Measurements from ENCODE around the gene VWF.

The VWF gene

DNA sequence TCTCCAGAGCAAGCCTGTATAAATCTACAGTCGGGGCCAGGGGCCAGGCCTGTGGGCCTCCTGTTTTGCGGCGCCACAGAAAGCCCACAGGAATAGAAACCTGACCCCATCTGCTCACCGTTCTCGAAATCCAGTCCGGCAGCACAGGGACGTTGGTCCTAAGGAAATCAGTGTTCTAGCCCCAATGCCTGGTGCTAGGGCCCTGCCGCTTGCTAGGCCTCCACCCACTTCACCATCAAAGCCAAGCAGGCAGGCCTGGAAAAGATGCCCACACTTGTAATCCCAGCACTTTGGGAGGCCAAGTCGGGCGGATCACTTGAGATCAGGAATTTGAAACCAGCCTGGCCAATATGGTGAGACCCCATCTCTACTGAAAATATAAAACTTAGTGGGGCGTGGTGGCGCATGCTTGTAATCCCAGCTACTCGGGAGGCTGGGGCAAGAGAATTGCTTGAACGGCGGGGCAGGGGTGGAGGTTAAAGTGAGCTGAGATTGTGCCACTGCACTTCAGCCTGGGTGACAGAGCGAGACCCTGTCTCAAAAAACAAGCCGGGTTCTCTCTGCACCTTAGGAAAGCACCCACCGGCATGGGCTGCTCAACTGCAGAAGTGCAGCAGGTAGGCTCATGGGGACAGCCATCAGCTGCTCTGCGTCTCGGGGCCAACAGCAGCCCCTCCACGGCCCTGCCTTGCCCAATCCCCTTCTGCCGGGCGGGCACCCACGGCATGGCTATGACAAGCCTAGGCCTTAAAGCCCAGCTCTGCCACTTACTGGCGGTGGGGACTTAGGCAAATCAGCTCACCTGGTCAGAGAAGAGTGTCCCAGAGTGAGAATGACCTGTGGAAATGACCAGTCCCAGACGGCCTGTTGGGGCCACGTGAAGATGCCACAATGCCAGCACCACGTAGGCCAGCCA lies 47.4 kb downstream of the VWF start:
- no peak for DNase-seq (ENCODE audit: low spot score)

DNA sequence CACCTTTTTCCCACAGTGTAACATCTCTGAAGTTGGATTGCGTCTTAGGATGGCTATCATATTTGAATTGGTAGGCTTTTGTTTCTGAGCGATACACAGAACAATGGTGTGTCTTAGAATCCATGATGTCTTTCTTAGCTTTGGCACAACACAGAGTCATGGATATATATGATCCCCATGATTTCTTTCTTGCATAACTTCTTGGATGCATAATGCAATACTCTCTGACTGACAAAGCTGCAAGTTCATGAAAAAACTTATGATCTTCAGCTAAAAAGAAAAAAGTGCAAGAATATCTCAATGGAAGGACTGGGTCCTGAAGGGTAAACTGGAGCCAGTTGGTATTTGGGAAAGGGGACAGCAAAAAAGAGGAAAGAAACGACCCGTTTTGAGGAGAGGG lies 48.1 kb downstream of the VWF start:
- no peak for DNase-seq (ENCODE audit: low spot score)

DNA sequence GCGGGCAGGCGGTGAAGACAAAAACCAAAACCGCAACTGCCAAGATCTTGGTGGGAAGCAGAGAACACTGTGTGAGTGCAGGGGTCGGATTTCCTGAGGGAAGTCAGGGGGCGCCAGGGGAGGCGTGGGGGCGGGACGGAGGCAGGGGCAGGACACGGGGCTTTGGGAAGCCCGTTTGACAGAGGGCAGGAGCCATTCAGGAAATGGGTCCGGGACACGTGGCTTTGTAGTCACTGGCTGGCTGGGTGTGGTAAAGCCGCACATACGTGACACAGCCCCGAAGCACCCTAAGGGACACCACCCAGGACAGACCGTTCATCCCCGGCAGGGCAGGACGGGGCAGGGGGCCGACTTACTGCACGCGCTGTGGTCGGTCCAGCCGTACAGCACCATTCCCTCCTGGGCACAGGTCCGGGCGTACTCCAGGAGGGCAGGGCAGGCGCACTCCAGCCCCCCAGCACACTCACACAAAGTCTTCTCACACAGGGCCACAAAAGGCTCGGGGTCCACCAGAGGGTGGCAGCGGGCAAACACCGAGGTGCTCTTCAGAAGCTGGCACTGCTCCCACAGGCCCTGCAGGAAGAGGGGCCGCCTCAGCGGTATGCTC lies 49.4 kb downstream of the VWF start:
- DNase-seq (ENCODE audit: low spot score) = no peak

DNA sequence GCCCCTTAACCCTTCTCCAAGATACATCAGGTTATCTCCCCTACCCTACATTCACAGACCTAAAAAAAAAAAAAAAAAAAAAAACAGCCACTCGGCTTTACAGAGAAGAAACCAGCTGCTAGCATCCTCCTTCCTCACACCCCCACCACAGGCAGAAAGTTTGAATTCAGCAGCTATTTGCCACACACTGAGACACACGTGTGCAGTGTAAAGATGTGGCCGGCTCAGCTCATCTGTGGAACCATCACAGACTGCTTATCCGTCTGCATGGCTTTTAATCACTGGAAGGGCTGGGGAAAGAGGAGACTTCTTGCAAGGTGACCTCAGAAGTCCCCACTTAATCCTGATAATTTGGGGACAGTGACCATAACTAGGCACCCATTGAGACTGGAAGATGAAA lies 50.0 kb downstream of the VWF start:
- no peak for DNase-seq (ENCODE audit: low spot score)

DNA sequence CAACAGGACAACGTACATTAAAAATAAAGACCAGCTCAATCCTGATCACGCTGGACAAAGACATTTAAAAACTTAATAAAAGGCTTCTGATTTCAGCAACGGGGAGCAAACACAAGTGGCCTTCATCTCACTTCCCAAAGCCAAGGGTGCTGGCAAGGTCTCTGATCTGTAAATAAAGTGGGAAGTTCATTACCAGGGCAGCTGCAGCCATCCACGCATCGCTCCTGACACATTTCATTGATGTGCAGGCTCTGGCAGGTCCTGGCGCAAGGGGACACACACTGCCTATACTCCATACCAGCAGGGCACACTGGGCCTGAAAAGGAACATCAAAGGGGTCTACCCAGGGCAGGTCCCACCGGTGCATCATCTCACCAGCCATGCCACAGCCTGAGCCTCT lies 51.0 kb downstream of the VWF start:
- DNase-seq (ENCODE audit: low spot score) = no peak

DNA sequence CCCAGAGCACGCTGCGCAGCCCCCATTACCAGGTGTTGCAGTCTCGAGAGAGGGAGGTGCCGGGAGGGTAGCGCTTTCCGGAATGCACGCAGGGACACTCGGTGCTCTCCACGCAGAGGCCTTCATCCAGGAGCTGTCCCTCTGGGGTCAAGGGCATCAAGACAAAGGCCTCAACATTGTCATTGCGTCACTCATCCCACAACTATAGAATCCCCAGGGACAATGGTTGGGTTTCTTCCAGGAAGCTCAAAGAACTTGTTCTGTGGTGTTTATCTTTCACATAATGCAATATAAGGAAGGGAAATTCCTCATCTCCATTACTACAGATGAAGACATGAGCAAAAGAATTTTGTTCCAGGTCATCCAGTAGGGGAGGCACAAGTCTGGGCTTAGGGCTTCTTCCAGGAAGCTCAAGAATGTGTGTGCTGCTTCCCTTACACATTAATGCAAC lies 52.1 kb downstream of the VWF start:
- no peak for DNase-seq (ENCODE audit: low spot score)

DNA sequence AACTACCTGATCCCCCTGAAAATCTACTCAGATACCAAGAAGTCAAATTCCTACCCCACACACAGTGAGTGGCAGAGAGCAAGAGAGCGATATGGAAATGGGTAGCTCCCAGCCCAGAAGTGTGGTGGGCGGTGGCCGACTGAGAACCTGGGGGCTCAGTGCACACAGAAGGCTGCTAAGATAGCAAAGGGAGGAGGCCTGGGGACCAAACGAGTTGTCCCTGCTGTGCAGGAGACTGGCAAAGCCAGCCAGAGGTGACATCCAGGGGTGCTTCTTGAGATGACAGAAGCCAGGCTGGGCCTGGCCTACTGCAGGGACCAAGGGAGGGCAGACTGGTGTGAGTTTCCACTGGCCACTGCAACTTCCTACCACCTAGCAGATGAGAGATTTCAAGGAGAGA lies 52.9 kb downstream of the VWF start:
- DNase-seq (ENCODE audit: low spot score) = no peak

DNA sequence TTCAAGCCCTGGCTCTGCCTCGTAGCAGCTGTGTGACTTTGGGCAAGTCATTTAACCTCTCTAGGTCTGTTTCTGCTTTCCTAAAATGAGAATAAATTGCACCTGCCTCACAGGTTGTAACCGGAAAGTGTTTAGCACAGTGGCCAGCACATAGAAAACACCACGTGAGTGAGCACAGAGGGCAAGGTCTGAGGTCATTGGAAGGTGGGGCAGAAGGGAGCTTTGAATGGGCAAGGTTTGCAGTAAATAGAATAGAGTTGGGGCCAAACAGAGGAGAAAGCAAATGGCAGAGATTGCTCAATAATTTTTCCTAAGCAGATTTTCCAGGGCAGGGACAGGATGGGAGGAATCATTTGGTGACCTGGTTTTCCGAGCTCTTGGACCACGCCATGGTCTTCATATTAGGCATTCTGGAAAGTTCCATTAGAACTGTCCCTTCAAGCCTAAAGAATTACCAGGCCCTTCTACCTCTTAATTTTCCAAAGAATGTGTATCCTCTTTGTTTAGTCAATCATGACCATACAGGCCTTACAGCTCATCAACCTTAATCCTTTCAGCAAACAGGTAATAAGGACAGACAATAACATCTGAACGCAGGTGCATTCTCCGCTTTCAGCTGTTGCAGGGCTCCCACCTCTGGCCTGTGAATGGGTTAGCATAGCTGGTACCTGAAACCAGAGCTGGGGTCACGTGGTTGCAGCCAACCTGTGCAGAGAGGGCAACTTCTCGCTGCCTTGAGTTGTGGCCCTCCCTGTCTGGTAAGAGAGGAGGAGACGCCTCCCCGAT lies 53.8 kb downstream of the VWF start:
- DNase-seq (ENCODE audit: low spot score) = no peak

DNA sequence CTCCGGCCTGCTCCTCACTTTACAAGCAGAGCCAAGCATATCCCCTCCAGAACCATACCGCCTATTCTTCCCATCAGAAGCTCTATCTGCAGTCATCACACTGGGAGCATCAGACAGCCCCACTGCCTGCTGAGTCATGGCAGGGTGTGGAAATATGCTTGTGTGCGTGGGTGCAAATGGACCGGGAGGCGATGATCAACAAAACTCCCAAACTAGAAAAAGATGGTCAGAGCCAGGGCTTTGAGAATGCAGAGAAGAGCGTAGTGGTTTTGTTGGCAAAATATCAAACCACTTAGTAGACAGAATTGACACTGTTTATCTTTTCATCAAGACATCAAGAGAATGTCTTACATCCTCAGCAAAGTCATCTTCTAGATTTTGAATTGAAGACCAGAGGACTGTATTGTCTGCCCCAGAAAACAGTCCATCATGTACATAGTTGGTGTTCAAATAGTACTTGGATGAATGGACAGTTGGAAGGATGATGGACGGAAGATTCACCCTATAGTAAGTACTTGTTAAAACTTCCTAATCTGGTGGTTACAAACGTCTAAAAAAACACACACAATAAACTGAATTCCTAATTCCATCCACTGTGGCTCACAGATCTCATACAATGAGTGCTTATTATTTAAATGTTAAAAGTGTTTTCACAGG lies 54.9 kb downstream of the VWF start:
- no peak for DNase-seq (ENCODE audit: low spot score)

DNA sequence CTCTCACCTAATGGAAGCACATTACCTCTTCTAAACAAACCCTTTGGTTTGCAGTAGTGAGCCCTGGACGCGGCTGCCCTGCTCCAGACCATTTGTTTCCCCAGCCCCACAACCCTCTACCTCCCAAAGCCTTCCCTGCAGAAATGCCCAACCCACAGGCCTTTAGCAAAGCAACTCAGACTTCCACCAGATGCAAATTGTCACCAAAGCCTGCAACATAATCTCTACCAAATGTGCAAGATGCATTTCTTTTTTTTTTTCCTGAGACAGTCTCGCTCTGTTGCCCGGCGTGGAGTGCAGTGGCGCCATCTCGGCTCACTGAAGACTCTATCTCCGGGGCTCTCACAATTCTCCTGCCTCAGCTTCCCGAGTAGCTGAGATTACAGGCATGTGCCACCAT lies 56.2 kb downstream of the VWF start:
- DNase-seq (ENCODE audit: low spot score) = no peak

DNA sequence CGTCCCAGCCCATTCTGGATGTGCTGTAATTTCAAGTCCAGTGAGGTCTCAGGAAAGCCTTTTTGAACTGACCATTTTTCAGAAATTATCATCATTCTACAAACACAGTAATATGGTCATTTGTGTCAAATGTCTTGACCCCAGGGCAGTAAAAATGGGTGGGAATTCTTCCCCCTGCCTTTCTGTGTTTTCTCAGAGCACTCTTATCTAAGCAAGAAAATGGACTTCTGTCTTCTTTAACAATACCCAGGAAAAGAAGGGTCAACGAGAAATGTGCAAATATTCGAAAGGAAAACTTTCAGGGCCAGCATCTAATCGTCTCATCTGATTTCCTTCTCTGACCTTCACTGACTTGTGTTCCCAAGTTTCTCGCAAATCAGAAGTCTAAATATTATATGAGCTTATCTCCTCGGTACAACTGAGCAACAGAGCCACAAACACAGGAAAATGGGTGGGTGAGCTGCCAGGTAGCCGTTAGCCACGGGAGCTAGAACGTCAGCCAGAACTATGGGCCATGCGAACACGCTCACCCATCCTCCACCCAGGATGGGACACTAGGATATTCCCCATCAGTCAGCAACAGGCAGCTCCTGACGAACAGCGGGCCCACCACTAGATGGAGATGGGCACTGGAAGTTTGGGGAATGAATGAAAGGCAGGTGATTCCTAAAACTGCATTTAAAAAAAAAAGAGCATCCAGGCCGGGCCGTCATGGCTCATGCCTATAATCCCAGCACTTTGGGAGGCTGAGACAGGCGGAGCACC lies 57.1 kb downstream of the VWF start:
- peak; percentile 72 for DNase-seq (ENCODE audit: low spot score)

DNA sequence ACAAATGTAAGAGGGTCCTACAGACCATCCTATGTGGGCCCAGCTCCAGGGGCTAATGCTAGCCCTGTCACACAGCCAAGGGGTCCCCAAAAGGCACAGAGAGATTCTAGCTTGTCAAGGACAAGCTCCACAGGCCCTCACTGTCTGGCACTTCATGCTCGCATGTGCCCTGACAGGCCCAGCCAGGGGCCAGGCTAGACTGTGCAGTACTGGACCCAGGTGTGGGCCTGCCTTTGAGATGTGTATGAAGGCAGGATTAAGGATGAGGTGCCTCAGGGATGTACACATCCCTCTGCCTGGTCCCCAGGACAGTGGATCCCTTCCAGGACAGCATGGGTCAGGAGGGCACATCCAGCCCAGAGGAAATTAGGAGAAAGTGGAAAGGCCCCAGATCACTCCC lies 57.8 kb downstream of the VWF start:
- no peak for DNase-seq (ENCODE audit: low spot score)

DNA sequence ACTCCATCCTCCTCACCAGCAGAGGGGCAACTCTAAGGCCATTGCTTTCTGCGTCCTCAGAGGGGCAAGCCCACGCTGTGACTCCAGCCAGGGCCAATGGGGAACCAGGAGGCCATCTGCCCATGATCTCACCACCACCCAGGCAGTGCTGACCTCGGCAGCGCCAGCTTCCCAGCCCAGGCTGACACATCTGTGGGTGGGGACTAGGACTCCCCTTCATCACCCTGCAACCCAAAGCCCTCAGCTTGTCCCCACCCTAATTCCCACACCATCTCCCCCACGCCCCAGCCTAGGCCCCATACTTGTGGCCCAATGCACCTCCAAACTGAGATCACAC lies 58.6 kb downstream of the VWF start:
- no peak for DNase-seq (ENCODE audit: low spot score)

DNA sequence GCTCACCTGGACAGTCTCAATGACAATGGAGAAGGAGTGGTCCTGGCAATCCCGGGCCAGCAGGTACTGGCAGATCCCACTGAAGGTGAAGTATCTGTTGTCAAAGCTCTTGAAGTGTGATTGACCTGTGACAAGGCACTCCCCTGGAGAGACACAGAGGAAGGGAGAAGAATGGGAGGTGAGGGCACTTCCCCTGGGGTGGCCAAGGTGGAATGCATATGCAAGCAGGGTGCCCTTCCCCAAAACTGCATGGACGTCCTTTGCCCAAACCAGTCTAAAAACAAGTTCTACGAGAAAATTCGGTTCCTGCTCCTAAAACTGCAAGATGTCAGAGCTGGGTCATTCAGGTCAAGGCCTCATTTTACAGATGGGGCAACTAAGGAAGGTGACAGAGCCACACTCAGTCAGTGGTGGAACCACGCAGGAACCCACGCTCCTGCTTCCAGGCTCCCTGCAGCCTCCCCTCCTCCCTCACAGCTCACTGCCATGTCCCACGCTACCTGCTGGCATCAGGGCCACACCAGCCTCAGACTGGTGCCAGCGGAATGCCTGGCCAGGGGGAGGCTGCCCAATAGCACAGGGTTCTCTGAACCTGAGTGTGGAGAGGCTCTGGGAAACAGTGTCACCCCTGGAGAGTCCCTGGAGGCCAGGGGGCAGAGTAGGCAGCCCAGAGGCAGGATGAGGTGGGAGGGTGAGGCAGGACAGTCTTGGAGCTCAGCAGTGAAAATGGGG lies 59.2 kb downstream of the VWF start:
- no peak for DNase-seq (ENCODE audit: low spot score)

DNA sequence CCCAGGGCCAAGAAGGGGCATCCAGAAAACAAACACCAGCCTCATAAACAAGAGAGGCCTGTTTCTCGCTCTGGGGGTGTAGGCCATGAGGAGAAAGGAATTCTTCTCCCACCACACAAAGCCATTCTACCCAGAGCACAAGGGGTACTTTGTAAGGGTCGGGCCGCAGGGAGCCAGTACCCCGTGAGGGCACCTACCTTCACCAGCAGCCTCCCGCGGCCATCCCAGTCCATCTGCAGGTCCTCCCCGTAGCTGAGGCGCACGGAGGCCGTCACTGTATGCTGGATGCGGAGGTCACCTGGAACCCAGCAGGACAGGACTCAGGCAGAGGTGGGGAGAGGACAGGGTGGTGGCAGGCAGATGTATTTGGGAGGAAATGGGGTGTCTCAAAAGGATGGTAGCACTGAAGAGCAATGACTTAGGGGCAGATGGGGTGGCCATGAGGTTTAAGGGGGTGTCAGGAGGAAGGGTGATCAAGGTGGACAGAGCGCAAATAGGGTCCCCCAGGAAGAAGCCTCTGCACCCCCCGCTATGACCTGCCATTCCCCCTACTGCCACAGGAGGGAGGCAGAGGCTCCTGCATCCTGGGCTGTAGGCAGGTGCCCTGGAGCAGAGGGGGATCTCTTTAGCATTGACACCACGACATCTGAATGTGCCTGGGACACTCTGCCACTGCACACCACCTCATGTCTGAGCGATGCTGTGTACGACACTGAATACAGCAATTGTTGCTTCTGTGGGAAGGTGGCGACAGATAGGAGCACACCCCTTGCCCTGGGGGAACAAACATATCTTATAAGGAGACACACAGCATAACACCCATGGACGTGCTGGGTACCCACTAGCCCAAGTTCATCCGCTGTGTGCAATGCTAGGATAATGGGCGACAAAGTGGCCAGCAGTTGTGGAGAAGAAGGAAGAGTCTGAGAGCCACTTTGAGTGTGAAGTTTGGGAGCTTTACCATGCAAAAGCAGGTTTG lies 61.4 kb downstream of the VWF start:
- peak; percentile 83 for DNase-seq (ENCODE audit: low spot score)

DNA sequence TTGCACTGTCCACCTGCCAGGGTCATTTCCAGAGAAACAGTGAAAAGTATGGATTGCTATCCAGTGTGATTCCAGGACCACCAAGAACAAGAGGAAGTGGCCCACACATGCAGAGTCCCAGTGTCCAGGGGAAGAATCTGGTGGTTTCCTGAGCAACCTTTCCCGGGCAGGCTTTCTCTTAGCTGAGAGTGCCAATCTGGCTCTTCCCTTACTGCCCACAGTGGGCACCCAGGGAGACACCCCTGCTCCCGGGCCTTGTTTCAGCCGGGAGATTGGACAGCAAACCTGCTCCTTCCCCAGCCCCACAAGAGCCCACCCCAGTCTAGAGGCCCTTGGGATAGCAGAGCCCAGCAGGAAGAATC lies 62.1 kb downstream of the VWF start:
- DNase-seq (ENCODE audit: low spot score) = no peak

DNA sequence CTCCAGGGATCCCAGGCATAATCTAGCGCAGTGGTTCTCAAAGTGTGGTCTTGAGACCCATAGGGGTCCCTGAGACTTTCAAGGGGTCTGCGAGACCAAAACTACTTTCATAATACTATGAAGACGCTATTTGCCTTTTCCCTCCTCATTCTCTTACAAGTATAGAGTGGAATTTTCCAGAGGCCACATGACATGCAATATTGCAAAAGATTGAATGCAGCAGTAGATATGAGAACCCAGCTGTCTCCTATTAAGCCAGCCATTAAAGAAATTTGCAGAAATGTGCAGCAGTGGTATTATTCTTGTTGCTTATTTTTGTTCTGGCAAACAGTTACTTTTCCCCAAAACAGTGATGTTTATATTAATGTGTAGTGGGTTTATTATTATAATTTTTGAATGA lies 62.8 kb downstream of the VWF start:
- no peak for DNase-seq (ENCODE audit: low spot score)

DNA sequence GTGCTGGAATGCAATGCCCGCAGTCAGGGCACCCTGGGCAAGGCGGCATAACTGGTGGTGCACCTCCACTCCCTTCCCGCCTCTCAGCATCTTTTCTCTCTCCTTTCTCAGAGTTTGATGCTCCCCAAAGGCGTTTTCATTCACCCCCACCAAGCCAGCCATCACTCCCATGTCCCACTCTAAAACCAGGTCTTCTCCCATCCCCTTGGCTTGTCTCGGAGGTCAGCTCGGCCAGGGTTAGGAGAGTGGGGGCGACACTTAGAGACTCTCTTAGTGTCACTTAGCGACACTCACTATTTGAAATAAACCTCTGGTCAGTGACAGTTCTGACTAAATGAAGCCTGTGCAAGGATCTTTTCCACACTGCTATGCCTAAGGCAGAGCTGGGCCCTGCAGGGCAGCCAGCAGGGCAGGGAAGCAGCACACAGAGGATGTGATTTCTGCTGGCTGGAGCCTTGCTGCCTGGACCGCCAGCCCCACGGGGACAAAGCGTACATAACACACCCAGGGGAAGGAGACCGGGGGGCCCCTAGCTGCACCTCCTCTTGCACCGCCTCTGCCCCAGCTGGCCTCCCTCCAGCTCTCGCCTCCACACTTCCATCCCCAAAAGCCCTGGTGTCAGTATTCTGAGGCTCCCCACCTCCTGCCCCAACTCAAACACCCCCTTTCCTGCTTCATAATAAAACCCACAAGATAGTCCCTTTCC lies 64.5 kb downstream of the VWF start:
- no peak for DNase-seq (ENCODE audit: low spot score)

DNA sequence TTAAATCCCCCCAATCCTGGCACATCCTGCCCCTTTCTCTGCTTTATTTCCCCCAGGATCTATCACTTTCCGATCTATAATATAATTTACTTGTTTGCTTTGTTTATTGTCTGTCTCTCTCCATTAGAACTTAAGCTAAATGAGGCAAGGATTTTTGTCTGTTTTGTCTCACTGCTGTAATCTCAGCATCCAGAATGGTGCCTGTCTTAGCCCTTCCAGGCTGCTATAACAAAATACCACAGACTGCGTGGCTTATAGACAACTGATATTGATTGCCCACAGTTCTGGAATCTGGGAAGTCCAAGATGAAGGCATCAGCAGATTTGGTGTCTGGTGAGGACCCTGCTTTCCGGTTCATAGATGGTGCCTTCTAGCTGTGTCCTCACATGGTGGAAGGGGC lies 65.2 kb downstream of the VWF start:
- DNase-seq (ENCODE audit: low spot score) = no peak
